GM23338 (cell line): Measurements from ENCODE around the gene CDKN1A. TPM values are rescaled to one million over a fixed set of nuclear protein-coding genes. Genes with fewer than 3 reads are reported as not detected.

ENCODE experiments used
- ATAC-seq: fragments of 200-7000 bp; cut with Tn5 transposase; 3 replicates; pipeline ENCODE4 v1.9.1; 2020
- DNase-seq: peaks from one replicate; pipeline ENCODE4 v3.0.0-alpha.2; 2015; ENCODE audit warnings: low spot score
- H2AFZ ChIP-seq: fragments of 200-600 bp; sonication (generic); 2 replicates; pipeline ENCODE4 v1.8.0; 2016; ENCODE audit warnings: antibody characterized with exemption, mild to moderate bottlenecking, moderate library complexity
- H3F3A ChIP-seq: fragments of 200-600 bp; sonication (generic); replicated peaks from 2 replicates; pipeline ENCODE4 v1.8.0; 2017; ENCODE audit warnings: antibody characterized with exemption, mixed run types, low read depth
- H3K27ac ChIP-seq: fragments of 200-600 bp; sonication (generic); 2 replicates; pipeline ENCODE4 v1.6.1; 2016; ENCODE audit warnings: low read depth
- H3K27me3 ChIP-seq: fragments of 200-600 bp; sonication (generic); 2 replicates; pipeline ENCODE4 v1.8.0; 2016; ENCODE audit warnings: mild to moderate bottlenecking, mixed run types, moderate library complexity; ENCODE audit not compliant: insufficient read depth
- H3K36me3 ChIP-seq: fragments of 200-600 bp; sonication (generic); 2 replicates; pipeline ENCODE4 v1.8.0; 2016; ENCODE audit warnings: mild to moderate bottlenecking; ENCODE audit not compliant: insufficient read depth
- H3K4me1 ChIP-seq: fragments of 200-600 bp; sonication (generic); 2 replicates; pipeline ENCODE4 v1.8.0; 2016; ENCODE audit warnings: mild to moderate bottlenecking, moderate library complexity; ENCODE audit not compliant: insufficient read depth
- H3K4me2 ChIP-seq: fragments of 200-600 bp; sonication (generic); 2 replicates; pipeline ENCODE4 v1.7.1; 2017; ENCODE audit warnings: mixed run types
- H3K4me3 ChIP-seq: fragments of 200-600 bp; sonication (generic); 2 replicates; pipeline ENCODE4 v1.6.1; 2016; ENCODE audit warnings: mixed run types
- H3K79me2 ChIP-seq: fragments of 200-600 bp; sonication (generic); replicated peaks from 2 replicates; pipeline ENCODE4 v1.8.0; 2017; ENCODE audit warnings: mild to moderate bottlenecking; ENCODE audit not compliant: insufficient read depth
- H3K9me2 ChIP-seq: fragments of 200-600 bp; sonication (generic); 2 replicates; pipeline ENCODE4 v1.8.0; 2017; ENCODE audit not compliant: insufficient read depth
- H4K20me1 ChIP-seq: fragments of 200-600 bp; sonication (generic); replicated peaks from 2 replicates; pipeline ENCODE4 v1.8.0; 2017; ENCODE audit warnings: mild to moderate bottlenecking; ENCODE audit not compliant: insufficient read depth
- H3K27ac Mint-ChIP-seq: 2 replicates; pipeline ENCODE4 v1.8.0; 2020; ENCODE audit warnings: inconsistent platforms, mild to moderate bottlenecking, moderate library complexity, mixed read lengths
- H3K27me3 Mint-ChIP-seq: 3 replicates; pipeline ENCODE4 v1.8.0; 2022; ENCODE audit warnings: low read depth, mild to moderate bottlenecking, moderate library complexity, mixed read lengths, inconsistent platforms; ENCODE audit not compliant: insufficient read depth, poor library complexity
- H3K36me3 Mint-ChIP-seq: 3 replicates; pipeline ENCODE4 v1.8.0; 2021; ENCODE audit warnings: low read depth, mild to moderate bottlenecking, inconsistent platforms, moderate library complexity, mixed read lengths
- H3K4me1 Mint-ChIP-seq: 3 replicates; pipeline ENCODE4 v1.8.0; 2020; ENCODE audit warnings: mild to moderate bottlenecking, inconsistent platforms, mixed read lengths
- H3K4me3 Mint-ChIP-seq: 3 replicates; pipeline ENCODE4 v1.8.0; 2021; ENCODE audit warnings: moderate library complexity, mild to moderate bottlenecking, inconsistent platforms, mixed read lengths
- H3K9me3 Mint-ChIP-seq: 3 replicates; pipeline ENCODE4 v1.8.0; 2020; ENCODE audit warnings: moderate library complexity, mild to moderate bottlenecking, inconsistent platforms, mixed read lengths
- EZH2phosphoT487 ChIP-seq: fragments of 200-600 bp; sonication (generic); IDR thresholded peaks from one replicate; pipeline ENCODE4 v1.8.1; 2018; ENCODE audit warnings: antibody characterized with exemption; ENCODE audit not compliant: unreplicated experiment
- JUNB ChIP-seq: IDR thresholded peaks from one replicate; pipeline ENCODE4 v1.6.1; 2016; ENCODE audit warnings: antibody characterized with exemption; ENCODE audit not compliant: unreplicated experiment
- NANOG ChIP-seq: IDR thresholded peaks from 2 replicates; pipeline ENCODE4 v1.6.1; 2016; ENCODE audit warnings: antibody characterized with exemption, borderline replicate concordance
- POLR2AphosphoS5 ChIP-seq: IDR thresholded peaks from 2 replicates; pipeline ENCODE4 v1.6.1; 2016; ENCODE audit warnings: antibody characterized with exemption, low read depth
- REST ChIP-seq: IDR thresholded peaks from one replicate; pipeline ENCODE4 v1.6.1; 2018; ENCODE audit warnings: antibody characterized with exemption; ENCODE audit not compliant: unreplicated experiment
- ZNF114 ChIP-seq: fragments of 250-450 bp; sonication (Bioruptor Pico); IDR thresholded peaks from 2 replicates; pipeline ENCODE4 v1.5.0; 2020; ENCODE audit warnings: mild to moderate bottlenecking, moderate library complexity
- ZNF331 ChIP-seq: fragments of 250-450 bp; sonication (Bioruptor Pico); IDR thresholded peaks from 2 replicates; pipeline ENCODE4 v1.5.0; 2020; ENCODE audit warnings: low read depth, mild to moderate bottlenecking, moderate library complexity
- ZNF462 ChIP-seq: fragments of 250-450 bp; sonication (Bioruptor Pico); IDR thresholded peaks from 2 replicates; pipeline ENCODE4 v1.5.0; 2020; ENCODE audit warnings: mild to moderate bottlenecking, moderate library complexity
- polyA plus RNA-seq: library from polyadenylated mRNA; unstranded; fragments of >200 nt; fragmentation: Nextera tagmentation; extraction: Ambion mirVana; gene quantifications from 2 replicates; pipeline ENCODE4 v1.2.1, GENCODE V29; 2016
- total RNA-seq: library from RNA; depleted of rRNA; stranded (reverse); fragments of >200 nt; shearing (Covaris generic); gene quantifications from 2 replicates; pipeline ENCODE4 v1.2.3, GENCODE V29; 2014
- TF ChIP-seq, protein P1 (sequence below): IDR thresholded peaks from 2 replicates; pipeline ENCODE4 v1.6.1; 2016; ENCODE audit warnings: antibody characterized with exemption

The CDKN1A gene
- total and polyA plus RNA-seq, 2 experiments from 2014 or later = 31.5 to 45.6 TPM

DNA sequence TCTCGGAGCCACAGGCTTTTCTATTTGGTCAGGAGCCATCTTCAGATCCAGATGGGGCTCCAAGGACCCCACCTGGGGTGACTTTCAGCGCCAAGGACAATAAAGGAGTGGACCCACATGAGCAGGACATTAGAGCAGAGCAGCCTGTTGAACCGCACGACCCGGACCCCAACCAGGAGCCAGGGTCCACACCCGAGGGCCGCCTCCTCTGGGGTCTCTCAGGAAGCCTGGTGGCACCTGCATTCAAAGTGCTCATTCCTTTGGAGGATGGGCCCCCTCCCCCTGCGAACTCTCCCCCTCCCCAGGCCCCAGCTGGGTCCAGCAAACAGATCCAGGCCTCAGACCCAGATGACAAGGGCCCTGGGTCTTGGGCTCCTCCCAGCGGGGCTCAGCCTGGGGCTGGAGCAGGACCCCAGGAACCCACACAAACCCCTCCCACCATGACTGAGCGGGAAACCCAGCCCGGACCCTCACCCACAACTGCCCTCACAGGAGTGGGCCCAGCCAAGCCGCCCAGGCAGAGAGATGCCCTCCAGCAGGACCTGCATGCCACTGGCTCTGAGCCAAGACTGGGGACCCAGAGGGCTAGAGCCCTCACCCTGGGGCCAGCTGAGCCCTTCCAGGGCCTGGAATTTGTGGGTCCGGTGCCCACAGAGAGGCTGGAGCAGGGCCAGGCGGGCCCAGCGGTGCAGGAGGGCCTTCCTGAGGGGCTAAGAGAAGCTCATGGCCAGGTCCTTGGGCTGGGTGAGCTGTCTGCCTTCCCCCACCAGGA, 43.0 kb downstream of the CDKN1A start (continued):
- TF ChIP-seq REST = no peak
- no peak for TF ChIP-seq NANOG
- TF ChIP-seq, protein P1, sequence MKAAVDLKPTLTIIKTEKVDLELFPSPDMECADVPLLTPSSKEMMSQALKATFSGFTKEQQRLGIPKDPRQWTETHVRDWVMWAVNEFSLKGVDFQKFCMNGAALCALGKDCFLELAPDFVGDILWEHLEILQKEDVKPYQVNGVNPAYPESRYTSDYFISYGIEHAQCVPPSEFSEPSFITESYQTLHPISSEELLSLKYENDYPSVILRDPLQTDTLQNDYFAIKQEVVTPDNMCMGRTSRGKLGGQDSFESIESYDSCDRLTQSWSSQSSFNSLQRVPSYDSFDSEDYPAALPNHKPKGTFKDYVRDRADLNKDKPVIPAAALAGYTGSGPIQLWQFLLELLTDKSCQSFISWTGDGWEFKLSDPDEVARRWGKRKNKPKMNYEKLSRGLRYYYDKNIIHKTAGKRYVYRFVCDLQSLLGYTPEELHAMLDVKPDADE = no peak
- TF ChIP-seq JUNB = no peak
- no peak for TF ChIP-seq ZNF114

DNA sequence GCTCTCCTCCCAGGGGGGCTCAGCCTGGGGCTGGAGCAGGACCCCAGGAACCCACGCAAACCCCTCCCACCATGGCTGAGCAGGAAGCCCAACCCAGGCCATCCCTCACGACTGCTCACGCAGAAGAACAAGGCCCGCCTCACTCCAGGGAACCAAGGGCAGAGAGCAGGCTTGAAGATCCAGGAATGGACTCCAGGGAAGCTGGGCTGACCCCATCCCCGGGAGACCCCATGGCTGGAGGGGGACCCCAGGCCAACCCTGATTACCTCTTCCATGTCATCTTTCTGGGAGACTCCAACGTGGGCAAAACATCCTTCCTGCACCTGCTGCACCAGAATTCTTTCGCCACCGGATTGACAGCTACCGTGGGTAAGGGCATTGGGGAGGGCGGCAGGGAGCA, 43.9 kb downstream of the CDKN1A start:
- H3F3A ChIP-seq = no peaks in the 10 kb centered on the region
- no peak overlapping the region for H3K27ac ChIP-seq
- H3K4me1 ChIP-seq = no peaks in the 10 kb centered on the region
- DNase-seq (no peak), ATAC-seq (no peak)
- no peaks in the 10 kb centered on the region for H4K20me1 ChIP-seq
- no peak overlapping the region for H3K4me2 ChIP-seq
- no peaks in the 10 kb centered on the region for H3K27me3 ChIP-seq
- H3K9me2 ChIP-seq = 0 out of 2 replicates have a peak, but pooled peaks cover 3% of the 10 kb centered on the region
- H3K4me3 ChIP-seq = no peak overlapping the region
- H3K36me3 Mint-ChIP-seq = no peaks in the 10 kb centered on the region
- no peaks in the 10 kb centered on the region for H3K36me3 ChIP-seq
- H3K27me3 Mint-ChIP-seq = no peaks in the 10 kb centered on the region
- H3K4me3 Mint-ChIP-seq = no peak overlapping the region
- H3K9me3 Mint-ChIP-seq = no peaks in the 10 kb centered on the region
- no peaks in the 10 kb centered on the region for H3K79me2 ChIP-seq
- peaks cover 2% of the 10 kb centered on the region; the same call in 1 of the 3 replicates for H3K4me1 Mint-ChIP-seq
- no peak overlapping the region for H3K27ac Mint-ChIP-seq
- no peak overlapping the region for H2AFZ ChIP-seq
- no peak for TF ChIP-seq EZH2phosphoT487
- TF ChIP-seq ZNF331 (CRISPR knock-in tag) = no peak
- no peak for TF ChIP-seq POLR2AphosphoS5
- TF ChIP-seq JUNB = no peak
- TF ChIP-seq, protein P1 = no peak
- no peak for TF ChIP-seq ZNF462
